Breast epithelium (tissue), 3 donors: ENCODE data around the gene MACC1.

Experiments used
- POLR2A ChIP-seq: fragments of 450-650 bp; IDR thresholded peaks from one replicate; pipeline ENCODE4 v1.6.1; 2016; ENCODE audit warnings: antibody characterized with exemption, mild to moderate bottlenecking, moderate library complexity
- POLR2AphosphoS5 ChIP-seq, 3 donors: sonication (generic); formaldehyde crosslinking; IDR thresholded peaks; one replicate each; pipeline ENCODE4 v1.6.1; 2017; ENCODE audit warnings: antibody characterized with exemption in 3 of 3

DNA sequence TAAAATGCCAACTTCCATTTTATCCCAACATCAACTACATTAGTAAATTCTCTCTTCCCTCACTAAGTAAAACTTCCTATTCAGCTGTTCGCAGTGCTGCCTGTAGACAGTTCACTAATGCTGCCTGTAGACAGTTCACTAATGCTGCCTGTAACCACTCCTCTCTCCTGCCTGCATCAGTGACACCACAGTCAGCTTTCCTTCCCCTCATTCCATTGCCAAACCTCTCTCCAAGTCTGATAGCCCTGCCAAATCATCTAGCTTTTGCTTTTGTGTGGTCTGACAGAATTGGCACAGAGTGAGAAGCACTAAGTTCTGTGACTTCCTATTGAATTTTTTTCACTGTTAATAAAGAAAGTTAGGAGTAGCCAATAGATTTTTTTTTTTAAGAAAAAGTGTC is 43.0 kb upstream of the MACC1 start:
- no peak for TF ChIP-seq POLR2A
- no peak for TF ChIP-seq POLR2AphosphoS5 (IDR thresholded peaks at IDR 0.05)
